Heart right ventricle (tissue), 16 donors: ENCODE data around the gene PHLPP1. TPM values are rescaled to one million over a fixed set of nuclear protein-coding genes. Genes with fewer than 3 reads are reported as not detected.

Experiments used
- ATAC-seq, 8 donors: fragments of 200-7000 bp; cut with Tn5 transposase; one replicate each; pipeline ENCODE4 v1.9.1; 2020; ENCODE audit warnings: mild to moderate bottlenecking in 8 of 8, moderate library complexity in 8 of 8, moderate number of reproducible peaks in 1 of 8
- DNase-seq, 2 donors: peaks; one replicate each; pipeline ENCODE4 v3.0.0-alpha.2; 2020
- H3K27ac ChIP-seq, 10 donors: fragments of 200-600 bp; sonication (generic) in 2 of 10; one replicate each; pipeline versions ENCODE4 v1.5.0 to v1.8.0; 2020 to 2022; ENCODE audit warnings: mild to moderate bottlenecking in 3 of 10
- H3K27me3 ChIP-seq, 7 donors: fragments of 200-600 bp; one replicate each; pipeline ENCODE4 v1.8.0; 2021 to 2022; ENCODE audit warnings: mild to moderate bottlenecking in 2 of 7
- H3K36me3 ChIP-seq, 9 donors: fragments of 200-600 bp; sonication (generic) in 1 of 9; one replicate each; pipeline versions ENCODE4 v1.5.0 to v1.8.0; 2020 to 2022; ENCODE audit warnings: mild to moderate bottlenecking in 2 of 9
- H3K4me1 ChIP-seq, 9 donors: fragments of 200-600 bp; sonication (generic) in 1 of 9; one replicate each; pipeline versions ENCODE4 v1.5.0 to v1.8.0; 2020 to 2022; ENCODE audit warnings: mild to moderate bottlenecking in 4 of 9
- H3K4me3 ChIP-seq, 10 donors: fragments of 200-600 bp; sonication (generic) in 2 of 10; one replicate each; pipeline versions ENCODE4 v1.5.0 to v1.8.0; 2020 to 2022; ENCODE audit warnings: mild to moderate bottlenecking in 7 of 10, moderate library complexity in 2 of 10
- H3K9me3 ChIP-seq, 11 donors: fragments of 200-600 bp in 10 of 11; sonication (generic) in 2 of 11; one replicate each; pipeline versions ENCODE4 v1.5.0 to v1.8.0; 2013 to 2022; ENCODE audit warnings: mild to moderate bottlenecking in 2 of 11, control low read depth in 1 of 11, moderate library complexity in 1 of 11
- CTCF ChIP-seq, 9 donors: fragments of 200-600 bp; sonication (generic) in 2 of 9; IDR thresholded peaks; one replicate each; pipeline versions ENCODE4 v1.5.0 to v1.8.0; 2021 to 2022; ENCODE audit warnings: antibody characterized with exemption in 9 of 9, mild to moderate bottlenecking in 5 of 9, moderate library complexity in 1 of 9
- WGBS, 2 donors: extraction: QIAGEN DNeasy Blood & Tissue Kit; methylation state at CpG; one replicate each; pipeline ENCODE4 v1.1.7; 2013; ENCODE audit warnings: inconsistent platforms in 1 of 2; 5-methylcytosine and 5-hydroxymethylcytosine counted together
- intact Hi-C, 10 donors: fragments of 100-400 bp; cut with DNase I; formaldehyde crosslinking; loops; one replicate each; pipeline versions ENCODE4 v1.11.1 to v1.14.2; 2022
- polyA plus RNA-seq, 2 donors: library from polyadenylated mRNA; stranded (reverse); fragments of 200-250 nt; gene quantifications; one replicate each; pipeline ENCODE4 v1.2.3, GENCODE V29; 2013
- total RNA-seq, 10 donors: library from RNA; stranded (reverse); fragmentation: NEBNext Ultra II Directional in 3 of 10; extraction: Animal tissue kit (Norgen Biotek cat#: 25700) in 3 of 10; gene quantifications; one replicate each; pipeline versions ENCODE4 v1.2.1 to v1.2.4, GENCODE V29; 2021 to 2023
- donor health status: Arrhythmogenic right ventricular cardiomyopathy.
- donor health status: ischemic (EF 13 %, LVEDD 7.1; RV severe dilation, severe dysfunction).
- donor health status: healthy with polysubstance abuse.
- donor health status: DM: no; HTN: yes; CAD: no.
- donor health status: DM: no; HTN: no; CAD: no.
- donor health status: ischemic (EF 25% LVEDD 6.9; RV normal size, moderate dysfunction).
- donor health status: ischemic (EF 25% LVEDD 5.7; RV mildly dilated, moderate dysfunction).
- donor health status: healthy.
- donor health status: DM: yes; HTN: yes; CAD: no.
- donor health status: Ischemic cardiomyopathy.
- donor health status: ischemic (EF 35%, LVEDD 5.7; RV mildly dilated, moderate dysfunction).
- donor health status: nonischemic (EF 11% LVEDD 7.7; RV severe dilation, severe dysfunction).
- donor health status: DM: yes; HTN: yes; CAD: no.
- donor health status: PGD.
- donor health status: ischemic (EF 29% LVEDD 5.4; RV normal size, mild dysfunction).
- donor health status: nonischemic (EF 23%, LVEDD 6.1; RV moderate dilation, normal function).

PHLPP1 gene
- total and polyA plus RNA-seq, 12 donors, result 1.8 to 10.7 (median 8.0) TPM

GRCh38 chr18:62710417-62710816 lies 4.9 kb upstream of the PHLPP1 start:
- Histone ChIP-seq H3K9me3 (no peaks in the 10 kb centered on the region), H3K4me1 (peaks cover 0 to 7% (median 4%) of the 10 kb centered on the region in 9 donors), H3K27me3 (no peaks in the 10 kb centered on the region), H3K36me3 (no peaks in the 10 kb centered on the region), H3K27ac (no peak overlapping the region), H3K4me3 (no peak overlapping the region)
- DNase-seq (no peak), ATAC-seq (no peak)
- intact Hi-C loops, result loop anchor here in 9 of 10 donors (5.0 to 10.0 kb wide), 12 partner anchors 96 to 714 kb away; partner anchors contain the start of genes KDSR (in 1 of the 9), VPS4B (in 1 of the 9) and ZCCHC2 (in 1 of the 9)
- no peak for TF ChIP-seq CTCF (IDR thresholded peaks at IDR 0.05)

- no peaks in the 10 kb centered on the region for H3K9me3 ChIP-seq
- ATAC-seq (no peak), DNase-seq (no peak)
- no peaks in the 10 kb centered on the region for H3K27me3 ChIP-seq
- TF ChIP-seq CTCF (IDR thresholded peaks at IDR 0.05), result no peak
- no peaks in the 10 kb centered on the region for H3K36me3 ChIP-seq
- intact Hi-C loops, result loop anchor here in 9 of 10 donors (5.0 to 10.0 kb wide), 12 partner anchors 97 to 713 kb away; partner anchors contain the start of genes KDSR (in 1 of the 9), VPS4B (in 1 of the 9) and ZCCHC2 (in 1 of the 9)
- WGBS, 2 donors, result 98% methylated on average over 13 of the region's 13 CpGs
- peaks cover 0 to 7% (median 4%) of the 10 kb centered on the region in 9 donors for H3K4me1 ChIP-seq
- no peak overlapping the region for H3K27ac ChIP-seq
- H3K4me3 ChIP-seq, result no peak overlapping the region
These were observed 3.6 kb upstream of the PHLPP1 start for GRCh38 chr18:62711781-62712180.

DNA sequence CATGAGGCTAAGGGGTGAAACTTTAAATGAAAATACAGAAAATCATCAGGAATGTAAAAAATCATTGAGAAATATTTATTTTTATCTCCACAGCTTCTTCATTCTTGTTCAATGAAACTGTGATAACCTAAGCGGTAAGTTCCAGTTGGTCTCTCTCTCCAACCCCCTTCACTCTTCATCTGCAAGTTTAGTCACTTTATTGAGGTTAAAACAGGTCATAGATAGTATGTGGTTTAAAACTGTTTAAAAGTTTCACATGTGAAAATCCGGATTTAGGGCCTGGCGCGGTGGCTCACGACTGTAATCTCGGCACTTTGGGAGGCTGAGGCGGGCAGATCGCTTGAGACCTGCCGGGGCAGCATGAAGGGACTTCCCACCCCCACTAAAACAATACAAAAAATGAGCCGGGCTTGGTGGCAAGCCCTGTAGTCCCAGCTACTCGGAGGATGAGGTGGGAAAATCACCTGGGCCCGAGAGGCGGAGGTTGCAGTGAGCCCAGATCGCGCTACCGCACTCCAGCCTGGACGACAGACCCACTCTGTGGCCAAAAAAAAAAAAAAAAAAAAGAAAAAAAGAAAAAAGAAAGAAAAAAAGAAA lies 1.6 kb upstream of the PHLPP1 start:
- WGBS, 2 donors, result 86 to 89% methylated on average over 17 of the region's 17 CpGs
- Histone ChIP-seq H3K27me3 (no peaks in the 10 kb centered on the region), H3K4me1 (peaks cover 0 to 25% (median 13%) of the 10 kb centered on the region in 9 donors), H3K4me3 (no peak overlapping the region), H3K27ac (peak overlapping the region in 1 of 10 donors; percentile 75), H3K36me3 (no peaks in the 10 kb centered on the region), H3K9me3 (no peaks in the 10 kb centered on the region)
- DNase-seq, result peak in 1 of 2 donors; percentile 10
- TF ChIP-seq CTCF (IDR thresholded peaks at IDR 0.05), result no peak
- intact Hi-C loops, result loop anchor here in 9 of 10 donors (1.0 to 10.0 kb wide), 15 partner anchors 99 to 711 kb away; partner anchors contain the start of genes KDSR (in 1 of the 9), VPS4B (in 1 of the 9) and ZCCHC2 (in 1 of the 9)
- ATAC-seq, result no peak

DNA sequence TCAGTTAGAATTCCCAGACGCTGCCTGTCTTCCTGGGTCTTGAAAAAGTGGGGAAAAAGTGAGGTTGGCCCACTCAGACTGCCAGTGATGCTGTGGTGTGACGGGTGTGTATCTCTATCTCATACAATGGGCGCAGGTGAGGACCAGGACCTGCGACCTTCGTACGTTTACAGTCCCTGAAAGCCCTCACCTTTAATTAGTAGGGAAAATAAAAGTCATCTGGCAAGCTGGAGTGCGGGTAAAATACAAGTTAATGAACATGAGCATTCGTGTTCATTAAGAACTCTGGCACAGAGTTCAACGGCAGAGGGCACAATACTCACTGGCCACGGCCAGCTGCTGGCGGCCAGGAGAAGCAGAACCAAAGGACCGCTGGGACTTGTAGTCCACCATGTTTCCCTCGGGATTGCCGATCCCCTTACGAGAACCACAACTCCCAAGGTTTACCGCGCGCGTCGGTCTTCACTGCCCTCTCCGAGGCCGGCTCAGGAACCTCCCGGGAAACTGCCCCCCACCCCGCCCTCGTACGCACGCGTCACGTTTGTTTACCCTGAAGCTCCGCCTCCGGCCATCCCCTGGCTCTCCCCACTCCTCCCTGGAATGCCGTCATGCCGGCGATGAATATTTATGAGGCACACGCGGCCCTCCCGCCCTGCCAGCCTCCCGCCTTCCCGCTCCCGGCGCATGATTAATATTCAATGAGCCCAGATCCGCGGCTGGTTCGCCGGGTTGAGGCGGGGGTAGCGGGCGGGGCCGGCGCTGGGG lies 488 bp upstream of the PHLPP1 start:
- DNase-seq (peak; percentile 100), ATAC-seq (peak; percentile 95 to 100 (median 99))
- peak overlapping the region; percentile 89 to 96 (median 91) for H3K27ac ChIP-seq
- intact Hi-C loops, result loop anchor here (1.0 to 10.0 kb wide), 20 partner anchors 82 to 710 kb away; partner anchors contain the start of genes VPS4B (in 2 of the 10), KDSR (in 1 of the 10) and ZCCHC2 (in 1 of the 10)
- TF ChIP-seq CTCF (IDR thresholded peaks at IDR 0.05), result peak; percentile 70 to 94 (median 82)
- H3K27me3 ChIP-seq, result no peaks in the 10 kb centered on the region
- H3K4me3 ChIP-seq, result peak overlapping the region; percentile 54 to 83 (median 77)
- no peaks in the 10 kb centered on the region for H3K36me3 ChIP-seq
- H3K4me1 ChIP-seq, result peaks cover 3 to 35% (median 24%) of the 10 kb centered on the region in 9 donors
- 2 to 3% methylated on average over 49 to 50 of the region's 50 CpGs for WGBS, 2 donors
- H3K9me3 ChIP-seq, result no peaks in the 10 kb centered on the region
